GM18520 (cell line): ENCODE results near the gene DUSP10.

Experiments used
- ATAC-seq: cut with Tn5 transposase; IDR thresholded peaks from one replicate; pipeline ENCODE4 v1.9.1; 2021; ENCODE audit not compliant: unreplicated experiment

DUSP10 gene

DNA sequence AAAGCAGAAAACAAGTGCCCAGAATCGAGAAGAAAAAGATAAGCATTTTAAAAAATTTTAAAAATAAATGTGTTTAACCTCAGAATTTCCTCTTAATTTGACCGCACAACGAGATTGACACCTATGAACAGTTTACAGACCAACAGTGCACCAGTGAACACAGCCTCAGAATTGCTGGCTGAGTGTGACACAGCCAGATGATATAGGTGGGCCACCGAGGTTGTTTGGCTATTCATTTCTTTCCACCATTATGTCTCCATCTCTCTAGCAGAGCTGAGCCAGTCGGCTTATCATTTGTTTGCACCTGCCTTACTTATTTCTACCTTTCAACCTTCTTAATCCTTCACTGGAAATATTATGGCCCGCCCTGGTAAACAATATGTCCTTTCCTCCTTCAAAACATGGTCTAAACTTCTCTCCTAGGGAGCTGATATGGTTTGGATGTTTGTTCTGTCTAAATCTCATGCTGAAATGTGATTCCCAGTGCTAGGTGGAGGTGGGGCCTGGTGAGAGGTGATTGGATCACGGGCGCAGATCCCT is 86.1 kb downstream of the DUSP10 start:
- ATAC-seq, result no peak
